Hepatocyte (in vitro differentiated cells): ENCODE measurements around the gene GNPTAB. TPM values are rescaled to one million over a fixed set of nuclear protein-coding genes. Genes with fewer than 3 reads are reported as not detected.
A peak's percentile ranks its signal among the peaks of the same experiment; 100 is the strongest.
"Not testable (repeated sequence)": the region's sequence is repeated elsewhere in the genome, so short reads cannot be mapped to it uniquely, and the experiment has no call there.

Source experiments
- DNase-seq: peaks from one replicate; pipeline ENCODE4 v3.0.0-alpha.2; 2016; ENCODE audit warnings: low spot score
- H2AFZ ChIP-seq: fragments of 200-600 bp; sonication (generic); 2 replicates; pipeline ENCODE4 v1.6.0; 2016; ENCODE audit warnings: antibody characterized with exemption, mild to moderate bottlenecking
- H3K27ac ChIP-seq: fragments of 200-600 bp; sonication (generic); 2 replicates; pipeline ENCODE4 v1.5.1; 2016; ENCODE audit warnings: mild to moderate bottlenecking
- H3K27me3 ChIP-seq: fragments of 200-600 bp; sonication (generic); 2 replicates; pipeline ENCODE4 v1.6.1; 2016
- H3K36me3 ChIP-seq: fragments of 200-600 bp; sonication (generic); replicated peaks from 2 replicates; pipeline ENCODE4 v1.5.1; 2016; ENCODE audit warnings: low read depth; ENCODE audit not compliant: insufficient read depth
- H3K4me1 ChIP-seq: fragments of 200-600 bp; sonication (generic); 2 replicates; pipeline ENCODE4 v1.5.1; 2016; ENCODE audit warnings: mild to moderate bottlenecking, moderate library complexity; ENCODE audit not compliant: insufficient read depth
- H3K4me2 ChIP-seq: fragments of 200-600 bp; sonication (generic); 2 replicates; pipeline ENCODE4 v1.6.0; 2016
- H3K4me3 ChIP-seq: fragments of 200-600 bp; sonication (generic); 2 replicates; pipeline ENCODE4 v1.5.1; 2016; ENCODE audit warnings: mild to moderate bottlenecking
- H3K79me2 ChIP-seq: fragments of 200-600 bp; sonication (generic); 2 replicates; pipeline ENCODE4 v1.6.0; 2017; ENCODE audit warnings: mild to moderate bottlenecking
- H3K9me2 ChIP-seq: fragments of 200-600 bp; sonication (generic); replicated peaks from 2 replicates; pipeline ENCODE4 v1.6.0; 2017; ENCODE audit warnings: mild to moderate bottlenecking; ENCODE audit not compliant: insufficient read depth
- H3K9me3 ChIP-seq: fragments of 200-600 bp; sonication (generic); 2 replicates; pipeline ENCODE4 v1.5.1; 2016; ENCODE audit warnings: low read depth, mild to moderate bottlenecking
- H4K20me1 ChIP-seq: fragments of 200-600 bp; sonication (generic); 2 replicates; pipeline ENCODE4 v1.6.0; 2016; ENCODE audit warnings: mild to moderate bottlenecking; ENCODE audit not compliant: insufficient read depth, poor library complexity, severe bottlenecking
- EZH2 ChIP-seq: fragments of 200-600 bp; sonication (generic); IDR thresholded peaks from 2 replicates; pipeline ENCODE4 v1.6.1; 2016; ENCODE audit warnings: antibody characterized with exemption, mild to moderate bottlenecking, borderline replicate concordance
- EZH2phosphoT487 ChIP-seq: fragments of 200-600 bp; sonication (generic); IDR thresholded peaks from one replicate; pipeline ENCODE4 v1.6.1; 2018; ENCODE audit warnings: antibody characterized with exemption, mild to moderate bottlenecking, low read depth, moderate library complexity; ENCODE audit not compliant: unreplicated experiment, severe bottlenecking
- WGBS: methylation state at CpG from one replicate; pipeline ENCODE4 v1.1.6; 2016; ENCODE audit warnings: low lambda C conversion rate; ENCODE audit errors: missing lambda C conversion rate; 5-methylcytosine and 5-hydroxymethylcytosine counted together
- polyA plus RNA-seq: library from polyadenylated mRNA; unstranded; fragments of >200 nt; fragmentation: Nextera tagmentation; extraction: Ambion mirVana; gene quantifications from 2 replicates; pipeline ENCODE4 v1.2.1, GENCODE V29; 2016
- total RNA-seq: library from RNA; depleted of rRNA; stranded (reverse); fragments of >200 nt; gene quantifications from 2 replicates; pipeline ENCODE4 v1.2.3, GENCODE V29; 2014
- TF ChIP-seq, protein P1 (sequence below): fragments of 200-600 bp; sonication (generic); IDR thresholded peaks from 2 replicates; pipeline ENCODE4 v1.5.1; 2016; ENCODE audit warnings: antibody characterized with exemption, mild to moderate bottlenecking; ENCODE audit not compliant: poor library complexity

The GNPTAB gene
- total and polyA plus RNA-seq, 2 experiments from 2014 or later = 13.8 to 21.6 TPM

DNA sequence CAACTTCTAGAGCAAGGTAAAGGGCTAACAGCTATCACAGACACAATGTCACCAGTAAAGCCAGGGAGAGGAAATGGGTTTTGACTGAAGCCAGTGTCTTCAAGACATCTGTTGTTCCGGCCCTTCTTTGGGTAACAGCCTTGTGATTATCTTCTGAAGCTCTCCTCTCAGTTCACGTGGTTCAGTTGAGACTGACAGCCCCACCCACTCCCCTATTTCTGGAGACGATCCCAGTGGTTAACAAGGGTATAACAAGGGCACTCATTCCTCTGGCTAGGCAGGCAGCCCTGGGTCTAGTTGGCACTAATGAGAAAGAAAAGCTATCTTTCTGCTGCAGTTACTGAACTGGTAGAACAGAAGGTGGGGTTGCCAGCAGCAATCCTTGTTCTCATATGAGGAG, 6.9 kb downstream of the GNPTAB start:
- no peak overlapping the region for H2AFZ ChIP-seq
- no peak overlapping the region for H3K27ac ChIP-seq
- peak; percentile 23 for DNase-seq
- no peak for TF ChIP-seq EZH2phosphoT487
- TF ChIP-seq EZH2 = no peak
- TF ChIP-seq, protein P1, sequence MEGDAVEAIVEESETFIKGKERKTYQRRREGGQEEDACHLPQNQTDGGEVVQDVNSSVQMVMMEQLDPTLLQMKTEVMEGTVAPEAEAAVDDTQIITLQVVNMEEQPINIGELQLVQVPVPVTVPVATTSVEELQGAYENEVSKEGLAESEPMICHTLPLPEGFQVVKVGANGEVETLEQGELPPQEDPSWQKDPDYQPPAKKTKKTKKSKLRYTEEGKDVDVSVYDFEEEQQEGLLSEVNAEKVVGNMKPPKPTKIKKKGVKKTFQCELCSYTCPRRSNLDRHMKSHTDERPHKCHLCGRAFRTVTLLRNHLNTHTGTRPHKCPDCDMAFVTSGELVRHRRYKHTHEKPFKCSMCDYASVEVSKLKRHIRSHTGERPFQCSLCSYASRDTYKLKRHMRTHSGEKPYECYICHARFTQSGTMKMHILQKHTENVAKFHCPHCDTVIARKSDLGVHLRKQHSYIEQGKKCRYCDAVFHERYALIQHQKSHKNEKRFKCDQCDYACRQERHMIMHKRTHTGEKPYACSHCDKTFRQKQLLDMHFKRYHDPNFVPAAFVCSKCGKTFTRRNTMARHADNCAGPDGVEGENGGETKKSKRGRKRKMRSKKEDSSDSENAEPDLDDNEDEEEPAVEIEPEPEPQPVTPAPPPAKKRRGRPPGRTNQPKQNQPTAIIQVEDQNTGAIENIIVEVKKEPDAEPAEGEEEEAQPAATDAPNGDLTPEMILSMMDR = no peak
- H3K9me3 ChIP-seq = no peaks in the 10 kb centered on the region
- no peaks in the 10 kb centered on the region for H4K20me1 ChIP-seq
- H3K9me2 ChIP-seq = no peaks in the 10 kb centered on the region
- 28% methylated on average over 3 of the region's 3 CpGs for WGBS
- H3K4me3 ChIP-seq = no peak overlapping the region
- no peaks in the 10 kb centered on the region for H3K27me3 ChIP-seq
- H3K36me3 ChIP-seq = no peaks in the 10 kb centered on the region
- peaks cover 41% of the 10 kb centered on the region for H3K79me2 ChIP-seq
- no peaks in the 10 kb centered on the region for H3K4me1 ChIP-seq
- no peak overlapping the region for H3K4me2 ChIP-seq

DNA sequence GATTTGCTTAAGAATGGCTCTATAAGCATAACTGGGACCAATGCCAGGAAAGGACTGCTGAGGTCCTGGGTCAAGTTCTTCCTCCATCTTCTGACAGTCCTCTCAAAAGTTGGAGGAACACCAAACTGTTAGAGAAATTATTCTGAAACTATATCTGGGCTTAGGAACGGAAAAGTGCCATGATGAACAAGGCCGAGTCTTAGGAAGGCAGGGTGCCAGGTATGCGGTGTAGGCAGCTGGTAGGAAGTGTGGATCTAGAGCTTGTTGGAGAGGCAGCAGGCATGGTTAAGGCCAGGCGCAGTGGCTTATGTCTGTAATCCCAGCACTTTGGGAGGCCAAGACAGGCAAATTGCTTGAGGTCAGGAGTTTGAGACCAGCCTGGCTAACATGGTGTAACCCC, 7.7 kb downstream of the GNPTAB start:
- no peak overlapping the region for H3K4me3 ChIP-seq
- no peak overlapping the region for H3K4me2 ChIP-seq

DNA sequence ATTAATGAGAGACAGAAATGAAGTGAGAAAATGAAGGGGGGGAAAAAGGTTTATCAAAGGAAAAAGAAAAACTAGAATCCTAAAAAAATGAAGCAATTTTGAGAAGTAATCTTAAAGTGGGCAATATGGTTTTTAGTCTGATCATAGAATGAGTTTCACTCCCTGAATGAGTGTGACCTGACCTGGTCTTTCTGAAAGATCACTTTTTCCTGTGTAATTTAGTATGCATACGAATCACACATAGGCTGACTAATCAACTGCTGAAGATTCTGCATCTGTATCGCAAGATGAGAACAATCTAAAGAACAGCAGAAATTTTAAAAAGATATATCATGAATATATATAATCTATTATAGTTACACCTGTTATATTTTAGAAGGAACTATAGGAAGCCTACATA, 11.3 kb downstream of the GNPTAB start:
- H3K27me3 ChIP-seq = no peaks in the 10 kb centered on the region
- no peaks in the 10 kb centered on the region for H3K36me3 ChIP-seq
- H4K20me1 ChIP-seq = no peaks in the 10 kb centered on the region
- no peak for DNase-seq
- no peak overlapping the region for H3K4me2 ChIP-seq
- no peaks in the 10 kb centered on the region for H3K9me3 ChIP-seq
- no peak overlapping the region for H2AFZ ChIP-seq
- H3K4me1 ChIP-seq = no peaks in the 10 kb centered on the region
- 72% methylated on average over 2 of the region's 2 CpGs for WGBS
- H3K9me2 ChIP-seq = no peaks in the 10 kb centered on the region
- H3K4me3 ChIP-seq = no peak overlapping the region
- TF ChIP-seq, protein P1 = no peak
- TF ChIP-seq EZH2 = no peak
- no peak for TF ChIP-seq EZH2phosphoT487
- H3K79me2 ChIP-seq = peaks cover 23% of the 10 kb centered on the region
- H3K27ac ChIP-seq = no peak overlapping the region

More for the DNA sequence above, 7.7 kb downstream of the GNPTAB start:
- TF ChIP-seq, protein P1 = no peak
- TF ChIP-seq EZH2phosphoT487 (no peak), EZH2 (no peak)
- DNase-seq = no peak
- Histone ChIP-seq H2AFZ (no peak overlapping the region), H3K79me2 (peaks cover 33% of the 10 kb centered on the region), H3K9me2 (no peaks in the 10 kb centered on the region), H4K20me1 (no peaks in the 10 kb centered on the region), H3K4me1 (no peaks in the 10 kb centered on the region), H3K36me3 (no peaks in the 10 kb centered on the region), H3K27me3 (no peaks in the 10 kb centered on the region), H3K27ac (no peak overlapping the region), H3K9me3 (no peaks in the 10 kb centered on the region)
- 95% methylated on average over 4 of the region's 4 CpGs for WGBS

DNA sequence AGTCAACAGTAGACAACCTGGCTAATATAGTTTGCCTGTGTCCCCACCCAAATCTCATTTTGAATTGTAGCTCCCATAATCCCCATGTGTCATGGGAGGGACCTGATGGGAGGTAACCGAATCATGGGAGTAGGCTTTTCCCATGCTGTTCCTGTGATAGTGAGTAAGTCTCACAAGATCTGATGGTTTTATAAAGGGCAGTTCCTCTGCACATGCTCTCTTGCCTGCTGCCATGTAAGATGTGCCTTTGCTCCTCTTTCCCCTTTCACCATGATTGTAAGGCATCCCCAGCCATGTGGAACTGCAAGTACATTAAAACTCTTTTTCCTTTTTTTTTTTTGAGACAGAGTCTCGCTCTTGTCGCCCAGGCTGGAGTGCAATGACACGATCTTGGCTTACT, 12.1 kb downstream of the GNPTAB start:
- not testable (repeated sequence) for H3K9me3 ChIP-seq, H3K27me3 ChIP-seq, H3K27ac ChIP-seq, H3K4me3 ChIP-seq, H3K36me3 ChIP-seq, H3K9me2 ChIP-seq, H4K20me1 ChIP-seq, H3K4me2 ChIP-seq, H2AFZ ChIP-seq, DNase-seq, H3K4me1 ChIP-seq
- WGBS = 99% methylated on average over 4 of the region's 4 CpGs
- peaks cover 22% of the 10 kb centered on the region for H3K79me2 ChIP-seq
